B cell (primary cell): ENCODE measurements around the gene CACNA1G. TPM values are rescaled to one million over a fixed set of nuclear protein-coding genes. Genes with fewer than 3 reads are reported as not detected.

Experiments used
- ATAC-seq: fragments of 200-7000 bp; cut with Tn5 transposase; one replicate; pipeline ENCODE4 v1.10.0; 2021; ENCODE audit warnings: low read depth, mild to moderate bottlenecking, moderate number of reproducible peaks, moderate library complexity
- CTCF ChIA-PET: fragments of 350-600 bp; sonication (Branson Sonifier 250); formaldehyde crosslinking; loops from one replicate; lab custom pipeline; 2021; ENCODE audit warnings: antibody characterized with exemption, inconsistent platforms; lab: Charles Lee
- POLR2A ChIA-PET: fragments of 350-600 bp; sonication (Branson Sonifier 250); formaldehyde crosslinking; loops from one replicate; lab custom pipeline; 2021; ENCODE audit warnings: antibody characterized with exemption; lab: Charles Lee
- DNase-seq: peaks from one replicate; pipeline ENCODE4 v3.0.0; 2013
- H2AFZ ChIP-seq: 2 replicates; pipeline ENCODE4 v1.6.1; 2012; ENCODE audit warnings: mild to moderate bottlenecking, low read depth, low read length; ENCODE audit not compliant: insufficient read depth, poor library complexity, severe bottlenecking
- H3K27ac ChIP-seq, 2 donors: 1 replicate in 1 of 2; 2 replicates in 1 of 2; pipeline ENCODE4 v1.5.1; 2012 to 2013; ENCODE audit warnings: low read length in 2 of 2, mild to moderate bottlenecking in 2 of 2, moderate library complexity in 1 of 2
- H3K27me3 ChIP-seq, 4 experiments: fragments of 200-600 bp in 1 of 4; sonication (generic) in 1 of 4; replicated peaks in 1 of 4; 1 replicate in 2 of 4; 2 replicates in 2 of 4; pipeline versions ENCODE4 v1.6.1 to v1.7.0; 2013 to 2016; ENCODE audit warnings: low read length in 3 of 4, mild to moderate bottlenecking in 2 of 4, mixed read lengths in 1 of 4, moderate library complexity in 1 of 4; ENCODE audit not compliant: insufficient read depth in 4 of 4, control insufficient read depth in 3 of 4; ENCODE audit errors: control extremely low read depth in 1 of 4
- H3K36me3 ChIP-seq, 2 experiments: replicated peaks in 1 of 2; 1 replicate in 1 of 2; 2 replicates in 1 of 2; pipeline versions ENCODE4 v1.6.1 to v1.7.1; 2013; ENCODE audit warnings: low read length in 1 of 2; ENCODE audit not compliant: insufficient read depth in 2 of 2, control insufficient read depth in 1 of 2; ENCODE audit errors: control extremely low read depth in 1 of 2, extremely low read depth in 1 of 2
- H3K4me1 ChIP-seq, 2 donors: fragments of 200-600 bp in 1 of 2; sonication (generic) in 1 of 2; 1 replicate in 1 of 2; 2 replicates in 1 of 2; pipeline versions ENCODE4 v1.5.1 to v1.6.1; 2013 to 2017; ENCODE audit warnings: low read length in 2 of 2; ENCODE audit not compliant: control insufficient read depth in 2 of 2, insufficient read depth in 2 of 2
- H3K4me2 ChIP-seq: replicated peaks from 2 replicates; pipeline ENCODE3; 2012; ENCODE audit warnings: mild to moderate bottlenecking, low read depth, low read length; ENCODE audit not compliant: poor library complexity, severe bottlenecking
- H3K4me3 ChIP-seq, 5 experiments: fragments of 200-600 bp in 1 of 5; sonication (generic) in 1 of 5; 1 replicate in 3 of 5; 2 replicates in 2 of 5; pipeline versions ENCODE4 v1.5.1 to v1.7.0; 2011 to 2016; ENCODE audit warnings: low read length in 4 of 5, mild to moderate bottlenecking in 4 of 5, low read depth in 2 of 5, control low read depth in 1 of 5, moderate library complexity in 1 of 5; ENCODE audit not compliant: insufficient read depth in 1 of 5; ENCODE audit errors: control extremely low read depth in 1 of 5, extremely low read depth in 1 of 5
- H3K79me2 ChIP-seq: fragments of 200-600 bp; sonication (generic); one replicate; pipeline ENCODE4 v1.6.0; 2016; ENCODE audit warnings: low read length; ENCODE audit not compliant: control insufficient read depth, insufficient read depth
- H3K9ac ChIP-seq: fragments of 200-600 bp; sonication (generic); 2 replicates; pipeline ENCODE4 v1.6.1; 2017; ENCODE audit warnings: mild to moderate bottlenecking, low read length, moderate library complexity
- H3K9me3 ChIP-seq, 3 donors: one replicate each; pipeline versions ENCODE4 v1.6.1 to v1.7.1; 2013; ENCODE audit warnings: low read length in 2 of 3; ENCODE audit not compliant: control insufficient read depth in 2 of 3, insufficient read depth in 1 of 3; ENCODE audit errors: control extremely low read depth in 1 of 3
- H4K20me1 ChIP-seq: 2 replicates; pipeline ENCODE4 v1.6.0; 2012; ENCODE audit warnings: mild to moderate bottlenecking, low read length; ENCODE audit not compliant: insufficient read depth, control insufficient read depth, poor library complexity, severe bottlenecking
- H3K27ac Mint-ChIP-seq: one replicate; pipeline ENCODE4 v1.8.0; 2021; ENCODE audit warnings: mixed read lengths
- H3K27me3 Mint-ChIP-seq: one replicate; pipeline ENCODE4 v1.8.0; 2021; ENCODE audit warnings: mixed read lengths
- H3K4me1 Mint-ChIP-seq: one replicate; pipeline ENCODE4 v1.8.0; 2021; ENCODE audit warnings: mixed read lengths
- H3K4me3 Mint-ChIP-seq: one replicate; pipeline ENCODE4 v1.8.0; 2021; ENCODE audit warnings: mixed read lengths
- H3K9me3 Mint-ChIP-seq: one replicate; pipeline ENCODE4 v1.8.0; 2022; ENCODE audit warnings: mixed read lengths; ENCODE audit not compliant: insufficient read depth
- EZH2 ChIP-seq: IDR thresholded peaks from 2 replicates; pipeline ENCODE4 v1.6.1; 2012; ENCODE audit warnings: borderline replicate concordance, low read depth, mild to moderate bottlenecking, moderate library complexity, low read length; ENCODE audit not compliant: insufficient read depth, poor library complexity, severe bottlenecking
- WGBS: methylation state at CpG from one replicate; pipeline ENCODE4 v1.1.5; 2013; ENCODE audit warnings: missing lambda C conversion rate; ENCODE audit not compliant: insufficient coverage; 5-methylcytosine and 5-hydroxymethylcytosine counted together
- intact Hi-C: fragments of 100-400 bp; cut with micrococcal nuclease; formaldehyde crosslinking; loops from one replicate; pipeline ENCODE4 v1.10.0; 2022
- polyA minus RNA-seq: library from RNA; depleted of rRNA, polyadenylated mRNA; stranded (reverse); fragments of >200 nt; gene quantifications from 2 replicates; pipeline ENCODE4 v1.2.3, GENCODE V29; 2012
- polyA plus RNA-seq: library from polyadenylated mRNA; depleted of rRNA; stranded (reverse); fragments of >200 nt; gene quantifications from 2 replicates; pipeline ENCODE4 v1.2.3, GENCODE V29; 2012
- total RNA-seq, 2 donors: library from RNA; stranded (reverse); fragments of 120-200 nt in 1 of 2; gene quantifications; 1 replicate in 1 of 2; 2 replicates in 1 of 2; pipeline versions ENCODE4 v1.2.3 to v1.2.4, GENCODE V29; 2013 to 2022
- TF ChIP-seq, protein P1 (sequence below): fragments of 200-600 bp; IDR thresholded peaks from one replicate; pipeline ENCODE4 v1.8.0; 2022; ENCODE audit warnings: antibody characterized with exemption, mild to moderate bottlenecking

Gene CACNA1G
- 0.05 and 0.12 TPM in 2 replicates for total RNA-seq
- total RNA-seq (2013) = 0.09 TPM
- polyA plus RNA-seq = not detected in 2 replicates
- not detected in 2 replicates for polyA minus RNA-seq

DNA sequence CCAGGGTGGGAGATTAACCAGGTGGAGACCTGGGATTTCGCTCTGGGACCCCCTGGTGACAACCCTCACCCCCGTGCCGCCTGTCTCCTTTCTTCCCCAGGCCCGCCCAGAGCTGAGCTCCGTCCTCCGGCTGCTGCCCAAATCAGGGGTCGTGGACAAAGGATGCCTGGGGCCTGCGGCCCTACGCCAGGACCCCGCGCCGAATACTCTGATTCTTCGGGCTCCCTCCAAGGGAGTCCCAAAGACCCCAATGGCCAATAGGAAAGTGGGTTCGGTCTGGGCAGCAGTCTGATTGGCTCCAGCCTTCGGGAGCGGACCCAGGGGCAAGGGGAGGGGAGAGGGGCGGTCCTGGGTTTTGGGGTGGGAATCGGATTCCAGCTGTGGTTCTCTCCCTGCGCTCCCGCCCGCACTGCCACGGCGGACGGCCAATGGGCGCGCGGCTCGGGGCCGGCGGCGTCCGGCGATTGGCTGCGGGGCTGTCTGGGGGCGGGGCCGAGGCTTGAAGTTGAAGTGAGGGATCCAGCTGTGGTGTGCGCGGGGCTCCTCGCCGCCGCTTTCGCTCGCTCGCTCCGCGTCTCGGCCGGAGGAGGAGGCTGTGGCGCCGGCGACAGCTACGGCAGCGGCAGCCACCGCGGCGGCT, at the start of gene CACNA1G:
Gene CACNA1G (plus strand): TSS at position 531 of the 640 bp plus-strand sequence. CDS start 745 bp downstream, outside the sequence.
- ChIA-PET POLR2A (no interaction called here), CTCF (interaction anchor here (1.0 to 1.4 kb wide), 3 partner anchors 13 to 18 kb away, joined by 3 to 4 read pairs (median 4); partner anchors contain the start of gene SPATA20)
- peak within 1 kb of the TSS; percentile 71 for H3K9ac ChIP-seq
- H4K20me1 ChIP-seq = peaks cover 8% of the 10 kb centered on the region
- H3K4me3 ChIP-seq = peak within 1 kb of the TSS in 4 of 5 experiments; percentile 43 to 70 (median 60)
- 2% methylated on average over 50 of the region's 56 CpGs for WGBS
- peaks cover 0 to 27% (median 0%) of the 10 kb centered on the region in 3 donors for H3K9me3 ChIP-seq
- H3K4me2 ChIP-seq = peak within 1 kb of the TSS; percentile 99
- H3K79me2 ChIP-seq = no peaks in the 10 kb centered on the region
- peak; percentile 89 for ATAC-seq
- no peaks in the 10 kb centered on the region for H3K36me3 ChIP-seq
- H2AFZ ChIP-seq = peak within 1 kb of the TSS; percentile 64
- no peak for TF ChIP-seq EZH2
- TF ChIP-seq, protein P1, sequence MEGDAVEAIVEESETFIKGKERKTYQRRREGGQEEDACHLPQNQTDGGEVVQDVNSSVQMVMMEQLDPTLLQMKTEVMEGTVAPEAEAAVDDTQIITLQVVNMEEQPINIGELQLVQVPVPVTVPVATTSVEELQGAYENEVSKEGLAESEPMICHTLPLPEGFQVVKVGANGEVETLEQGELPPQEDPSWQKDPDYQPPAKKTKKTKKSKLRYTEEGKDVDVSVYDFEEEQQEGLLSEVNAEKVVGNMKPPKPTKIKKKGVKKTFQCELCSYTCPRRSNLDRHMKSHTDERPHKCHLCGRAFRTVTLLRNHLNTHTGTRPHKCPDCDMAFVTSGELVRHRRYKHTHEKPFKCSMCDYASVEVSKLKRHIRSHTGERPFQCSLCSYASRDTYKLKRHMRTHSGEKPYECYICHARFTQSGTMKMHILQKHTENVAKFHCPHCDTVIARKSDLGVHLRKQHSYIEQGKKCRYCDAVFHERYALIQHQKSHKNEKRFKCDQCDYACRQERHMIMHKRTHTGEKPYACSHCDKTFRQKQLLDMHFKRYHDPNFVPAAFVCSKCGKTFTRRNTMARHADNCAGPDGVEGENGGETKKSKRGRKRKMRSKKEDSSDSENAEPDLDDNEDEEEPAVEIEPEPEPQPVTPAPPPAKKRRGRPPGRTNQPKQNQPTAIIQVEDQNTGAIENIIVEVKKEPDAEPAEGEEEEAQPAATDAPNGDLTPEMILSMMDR = no peak
- H3K4me1 Mint-ChIP-seq = peaks cover 30% of the 10 kb centered on the region
- H3K27me3 Mint-ChIP-seq = peaks cover 29% of the 10 kb centered on the region
- H3K27me3 ChIP-seq = peaks cover 0 to 85% (median 37%) of the 10 kb centered on the region in 4 experiments
- H3K4me3 Mint-ChIP-seq = peak within 1 kb of the TSS; percentile 87
- H3K27ac Mint-ChIP-seq = no peak within 1 kb of the TSS
- H3K4me1 ChIP-seq = peaks cover 34 to 40% of the 10 kb centered on the region in 2 donors
- DNase-seq = peak; percentile 90
- no peak within 1 kb of the TSS for H3K27ac ChIP-seq
- intact Hi-C loops = loop anchor here (1.0 to 5.0 kb wide), 4 partner anchors 13 to 306 kb away; partner anchors contain the start of genes ANKRD40, SPATA20 and TOB1
- no peaks in the 10 kb centered on the region for H3K9me3 Mint-ChIP-seq

DNA sequence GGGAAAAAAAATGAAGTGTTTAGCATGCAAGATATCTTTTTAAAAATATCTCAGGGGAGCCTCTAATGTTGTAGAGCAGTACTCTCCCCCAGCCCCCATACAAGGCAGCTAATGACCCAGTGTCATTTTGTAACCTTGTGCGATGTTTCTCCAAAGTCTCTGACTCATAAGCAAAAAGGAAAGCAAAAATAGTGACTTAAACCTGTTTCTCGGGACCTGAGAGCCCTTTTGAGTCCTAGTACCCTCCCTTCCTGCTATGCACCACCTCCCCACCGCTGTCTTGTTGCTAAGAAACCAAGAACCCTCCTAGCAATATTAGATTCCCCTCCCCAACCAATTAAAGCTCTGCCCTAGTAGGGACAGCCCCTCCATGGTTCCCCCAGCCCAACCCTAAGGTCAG, 49.5 kb upstream of the CACNA1G start:
- no peaks in the 10 kb centered on the region for H3K36me3 ChIP-seq
- H3K9ac ChIP-seq = no peak overlapping the region
- TF ChIP-seq, protein P1 = no peak
- no peak for TF ChIP-seq EZH2
- H3K27ac ChIP-seq = no peak overlapping the region
- peaks cover 0 to 2% (median 0%) of the 10 kb centered on the region in 3 donors for H3K9me3 ChIP-seq
- no peak overlapping the region for H3K4me2 ChIP-seq
- Mint-ChIP-seq H3K4me1 (peaks cover 28% of the 10 kb centered on the region), H3K4me3 (no peak overlapping the region), H3K9me3 (no peaks in the 10 kb centered on the region), H3K27me3 (no peaks in the 10 kb centered on the region), H3K27ac (no peak overlapping the region)
- H4K20me1 ChIP-seq = no peaks in the 10 kb centered on the region
- H3K4me1 ChIP-seq = peaks cover 9 to 19% of the 10 kb centered on the region in 2 donors
- CTCF ChIA-PET = interaction anchor here (1.0 to 1.9 kb wide), 4 partner anchors 8 to 114 kb away, joined by 3 to 5 read pairs (median 4); partner anchors contain the start of gene LRRC59
- no peak overlapping the region for H3K4me3 ChIP-seq
- intact Hi-C loops = no loop called here
- 53% methylated on average over 2 of the region's 3 CpGs for WGBS
- no peak for ATAC-seq
- H2AFZ ChIP-seq = no peak overlapping the region
- no peak for DNase-seq
- POLR2A ChIA-PET = no interaction called here
- no peaks in the 10 kb centered on the region for H3K79me2 ChIP-seq
- peaks cover 0 to 7% (median 3%) of the 10 kb centered on the region in 4 experiments for H3K27me3 ChIP-seq
